Measurements from ENCODE around the gene CDK2. TPM values are rescaled to one million over a fixed set of nuclear protein-coding genes. Genes with fewer than 3 reads are reported as not detected.
"Not testable (repeated sequence)": the region's sequence is repeated elsewhere in the genome, so short reads cannot be mapped to it uniquely, and the experiment has no call there.

The CDK2 gene
- total and polyA plus RNA-seq, 3 donors from 2014 or later, result 16.5 to 20.3 (median 19.8) TPM

DNA sequence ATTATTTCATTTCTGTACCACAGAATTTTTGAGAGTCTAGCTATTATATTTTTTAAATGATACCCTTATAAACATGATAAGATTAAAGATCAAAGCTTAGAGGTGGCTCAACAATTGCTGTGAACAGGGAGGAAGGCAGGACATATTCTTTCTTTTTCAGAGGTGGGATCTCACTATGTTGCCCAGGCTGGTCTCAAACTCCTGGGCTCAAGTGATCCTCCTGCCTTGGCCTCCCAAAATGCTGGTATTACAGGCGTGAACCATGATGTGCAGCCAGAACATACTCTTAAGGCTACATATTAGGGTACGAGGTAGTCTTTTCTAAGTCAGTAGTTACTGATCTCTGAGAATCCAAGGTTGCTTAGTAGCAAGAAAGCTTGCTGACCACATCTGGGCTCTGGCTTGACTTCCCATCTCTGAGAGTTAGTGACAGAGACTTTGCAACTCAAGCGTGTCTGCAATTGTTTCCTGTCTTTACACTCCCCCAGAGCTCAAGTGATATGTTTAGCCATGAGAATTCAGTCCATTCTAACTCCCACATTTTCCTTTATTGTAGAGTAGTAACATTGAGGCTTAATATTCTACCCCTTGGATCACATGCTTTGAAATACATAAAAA is 15.8 kb downstream of the CDK2 start:
- no peaks in the 10 kb centered on the region for H3K36me3 ChIP-seq (ENCODE audit: low read depth, missing control alignments)
- peaks cover 14% of the 10 kb centered on the region for H3K4me1 ChIP-seq
- no peaks in the 10 kb centered on the region for H3K27me3 ChIP-seq
- H3K4me3 ChIP-seq, result no peak overlapping the region
- H3K9me3 ChIP-seq, result no peaks in the 10 kb centered on the region
- intact Hi-C loops (cut with DNase I; ENCODE audit: low total_unique reads), result no loop called here
- 52 to 72% methylated on average over 3 of the region's 3 CpGs for WGBS, 2 donors
- H3K27ac ChIP-seq, result no peak overlapping the region
- TF ChIP-seq POLR2A (IDR thresholded peaks at IDR 0.05), result no peak
- TF ChIP-seq, protein P1, sequence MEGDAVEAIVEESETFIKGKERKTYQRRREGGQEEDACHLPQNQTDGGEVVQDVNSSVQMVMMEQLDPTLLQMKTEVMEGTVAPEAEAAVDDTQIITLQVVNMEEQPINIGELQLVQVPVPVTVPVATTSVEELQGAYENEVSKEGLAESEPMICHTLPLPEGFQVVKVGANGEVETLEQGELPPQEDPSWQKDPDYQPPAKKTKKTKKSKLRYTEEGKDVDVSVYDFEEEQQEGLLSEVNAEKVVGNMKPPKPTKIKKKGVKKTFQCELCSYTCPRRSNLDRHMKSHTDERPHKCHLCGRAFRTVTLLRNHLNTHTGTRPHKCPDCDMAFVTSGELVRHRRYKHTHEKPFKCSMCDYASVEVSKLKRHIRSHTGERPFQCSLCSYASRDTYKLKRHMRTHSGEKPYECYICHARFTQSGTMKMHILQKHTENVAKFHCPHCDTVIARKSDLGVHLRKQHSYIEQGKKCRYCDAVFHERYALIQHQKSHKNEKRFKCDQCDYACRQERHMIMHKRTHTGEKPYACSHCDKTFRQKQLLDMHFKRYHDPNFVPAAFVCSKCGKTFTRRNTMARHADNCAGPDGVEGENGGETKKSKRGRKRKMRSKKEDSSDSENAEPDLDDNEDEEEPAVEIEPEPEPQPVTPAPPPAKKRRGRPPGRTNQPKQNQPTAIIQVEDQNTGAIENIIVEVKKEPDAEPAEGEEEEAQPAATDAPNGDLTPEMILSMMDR (IDR thresholded peaks at IDR 0.05), result no peak
- DNase-seq, result peak; percentile 54

DNA sequence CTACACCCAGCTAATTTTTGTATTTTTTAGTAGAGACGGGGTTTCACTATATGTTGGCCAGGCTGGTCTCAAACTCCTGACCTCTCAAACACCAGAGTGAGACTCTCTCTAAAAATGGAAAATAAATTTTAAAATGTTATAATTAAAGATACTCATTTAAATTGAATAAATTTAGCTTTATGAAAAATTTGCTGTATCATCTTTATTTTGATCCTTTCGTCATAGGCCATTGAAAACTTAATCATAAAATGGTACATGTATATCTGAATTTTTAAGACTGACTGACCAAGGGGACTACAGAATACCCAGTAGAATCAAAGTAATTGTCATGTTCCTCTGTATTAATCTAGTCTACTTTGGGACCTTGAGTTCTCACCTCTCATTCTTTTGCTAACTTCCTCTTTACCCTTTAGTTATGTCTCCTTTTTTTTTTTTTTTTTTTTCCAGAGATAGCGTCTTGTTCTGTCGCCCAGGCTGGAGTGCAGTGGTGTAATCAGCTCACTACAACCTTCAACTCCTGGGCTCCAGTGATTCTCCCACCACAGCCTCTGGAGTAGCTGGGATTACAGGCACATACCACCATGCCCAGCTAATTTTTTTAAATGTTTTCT is 16.7 kb downstream of the CDK2 start:
- no peaks in the 10 kb centered on the region for H3K36me3 ChIP-seq (ENCODE audit: low read depth, missing control alignments)
- TF ChIP-seq POLR2A (IDR thresholded peaks at IDR 0.05), result no peak
- no peaks in the 10 kb centered on the region for H3K27me3 ChIP-seq
- WGBS, 2 donors, result 51 to 60% methylated on average over 4 of the region's 4 CpGs
- intact Hi-C loops (cut with DNase I; ENCODE audit: low total_unique reads), result no loop called here
- no peak for DNase-seq
- H3K27ac ChIP-seq, result no peak overlapping the region
- no peak overlapping the region for H3K4me3 ChIP-seq
- H3K9me3 ChIP-seq, result no peaks in the 10 kb centered on the region
- peaks cover 5% of the 10 kb centered on the region for H3K4me1 ChIP-seq

DNA sequence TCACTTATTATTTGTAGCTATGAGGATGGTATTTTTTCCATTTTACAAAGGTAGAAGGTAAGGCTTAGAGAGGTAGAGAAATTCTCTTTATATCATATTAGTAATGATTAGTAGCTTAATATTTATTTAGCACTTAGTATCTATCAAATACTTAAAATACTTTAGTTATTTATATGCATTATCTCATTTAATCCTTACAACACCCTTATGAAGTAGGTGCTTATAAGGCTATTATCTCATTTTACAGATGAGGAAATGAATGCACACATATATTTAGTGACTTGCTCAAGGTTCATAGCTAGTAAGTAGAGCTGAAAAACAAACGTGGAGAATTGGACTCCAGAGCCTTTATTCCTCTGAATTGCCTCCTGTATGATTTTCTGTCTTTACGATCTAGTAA is 18.2 kb downstream of the CDK2 start:
- intact Hi-C loops (cut with DNase I; ENCODE audit: low total_unique reads), result no loop called here
- 77 to 79% methylated on average over 2 of the region's 2 CpGs for WGBS, 2 donors
- H3K4me3 ChIP-seq, result no peak overlapping the region
- TF ChIP-seq, protein P1 (IDR thresholded peaks at IDR 0.05), result no peak
- TF ChIP-seq POLR2A (IDR thresholded peaks at IDR 0.05), result no peak
- DNase-seq, result no peak
- H3K36me3 ChIP-seq (ENCODE audit: low read depth, missing control alignments), result no peaks in the 10 kb centered on the region
- H3K27ac ChIP-seq, result no peak overlapping the region
- no peaks in the 10 kb centered on the region for H3K9me3 ChIP-seq
- H3K4me1 ChIP-seq, result peaks cover 5% of the 10 kb centered on the region
- no peaks in the 10 kb centered on the region for H3K27me3 ChIP-seq

DNA sequence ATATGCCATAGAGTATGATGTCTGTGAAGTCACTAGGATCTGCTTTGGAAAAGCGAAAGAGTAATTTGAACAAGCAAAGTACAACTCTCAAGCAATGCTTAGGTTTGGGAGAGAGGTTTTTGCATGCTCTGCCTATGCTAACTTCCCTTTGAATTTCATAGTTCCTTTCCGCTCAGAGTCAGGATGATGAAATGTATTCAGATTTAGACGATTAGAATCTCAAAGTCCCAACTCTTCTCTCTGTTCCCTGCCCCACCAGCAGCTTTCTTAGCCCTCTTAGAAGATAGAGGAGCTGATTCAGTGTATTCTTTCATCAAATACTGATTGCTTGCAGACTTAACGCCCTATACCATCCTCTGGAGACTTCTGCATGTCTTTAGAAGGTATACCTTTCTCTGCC is 18.7 kb downstream of the CDK2 start:
- H3K36me3 ChIP-seq (ENCODE audit: low read depth, missing control alignments), result no peaks in the 10 kb centered on the region
- no peaks in the 10 kb centered on the region for H3K9me3 ChIP-seq
- no peak for DNase-seq
- no peak for TF ChIP-seq POLR2A (IDR thresholded peaks at IDR 0.05)
- TF ChIP-seq, protein P1 (IDR thresholded peaks at IDR 0.05), result no peak
- 85 to 89% methylated on average over 4 of the region's 4 CpGs for WGBS, 2 donors
- H3K4me1 ChIP-seq, result peaks cover 5% of the 10 kb centered on the region
- H3K27ac ChIP-seq, result no peak overlapping the region
- no peak overlapping the region for H3K4me3 ChIP-seq
- no peaks in the 10 kb centered on the region for H3K27me3 ChIP-seq
- intact Hi-C loops (cut with DNase I; ENCODE audit: low total_unique reads), result no loop called here

DNA sequence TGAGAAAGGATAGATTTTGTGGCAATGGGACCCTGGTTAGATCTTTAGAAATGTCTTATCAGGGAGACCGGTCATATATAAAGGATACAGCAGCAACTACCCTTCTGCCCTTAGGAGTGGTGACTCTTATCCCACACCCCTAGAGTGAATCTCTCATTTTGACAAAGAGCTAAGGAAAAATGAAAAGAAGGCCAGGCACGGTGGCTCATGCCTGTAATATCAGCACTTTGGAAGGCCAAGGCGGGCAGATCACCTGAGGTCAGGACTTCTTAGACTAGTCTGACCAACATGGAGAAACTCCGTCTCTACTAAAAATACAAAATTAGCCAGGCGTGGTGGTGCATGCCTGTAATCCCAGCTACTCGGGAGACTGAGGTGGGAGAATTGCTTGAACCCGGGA is 19.3 kb downstream of the CDK2 start:
- H3K4me1 ChIP-seq; H3K27me3 ChIP-seq; DNase-seq; H3K4me3 ChIP-seq; H3K9me3 ChIP-seq; H3K27ac ChIP-seq; intact Hi-C loops (cut with DNase I; ENCODE audit: low total_unique reads); H3K36me3 ChIP-seq (ENCODE audit: low read depth, missing control alignments): not testable (repeated sequence)
- WGBS, 2 donors, result 82 to 92% methylated on average over 7 of the region's 7 CpGs

DNA sequence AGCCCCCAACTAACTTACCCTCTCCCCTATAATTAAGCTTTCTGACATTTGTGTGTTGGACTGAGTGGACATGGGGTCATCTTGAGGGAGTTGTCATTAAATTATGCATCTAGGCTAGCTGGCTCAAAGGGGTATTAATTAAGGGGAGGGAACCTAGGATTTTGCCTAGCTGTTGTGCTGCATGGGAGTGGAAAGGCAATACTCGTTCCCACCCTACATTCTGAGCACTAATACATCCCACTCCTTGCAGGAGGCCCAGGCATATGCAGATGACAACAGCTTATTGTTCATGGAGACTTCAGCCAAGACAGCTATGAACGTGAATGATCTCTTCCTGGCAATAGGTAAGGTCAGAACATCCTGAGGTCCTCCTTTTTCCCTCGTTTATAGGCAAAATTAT is 24.5 kb downstream of the CDK2 start:
- Histone ChIP-seq H3K4me1 (peaks cover 2% of the 10 kb centered on the region), H3K4me3 (no peak overlapping the region), H3K9me3 (no peaks in the 10 kb centered on the region), H3K27me3 (no peaks in the 10 kb centered on the region), H3K36me3 (ENCODE audit: low read depth, missing control alignments) (no peaks in the 10 kb centered on the region), H3K27ac (no peak overlapping the region)
- WGBS, 2 donors, result 69% methylated on average over 3 of the region's 3 CpGs
- no peak for TF ChIP-seq POLR2A (IDR thresholded peaks at IDR 0.05)
- TF ChIP-seq, protein P1 (IDR thresholded peaks at IDR 0.05), result no peak
- DNase-seq, result no peak
- intact Hi-C loops (cut with DNase I; ENCODE audit: low total_unique reads), result no loop called here
